Endometrial microvascular endothelial cells (primary cell): ENCODE data around the gene E2F2. TPM values are rescaled to one million over a fixed set of nuclear protein-coding genes. Genes with fewer than 3 reads are reported as not detected.
"Not testable (repeated sequence)": the region's sequence is repeated elsewhere in the genome, so short reads cannot be mapped to it uniquely, and the experiment has no call there.

ENCODE experiments used
- in situ Hi-C: cut with HindIII; loops from 2 replicates; pipeline ENCODE4 v1.10.0; 2017; ENCODE audit warnings: low sequenced_read_pairs, low pct_unique_long_range_greater_than_20kb; ENCODE audit errors: inconsistent ontology term
- total RNA-seq: library from RNA; depleted of rRNA; stranded (reverse); fragments of >200 nt; gene quantifications from one replicate; pipeline ENCODE4 v1.2.3, GENCODE V29; 2015; ENCODE audit errors: inconsistent ontology term

Gene E2F2
- total RNA-seq, 1 donor from 2014 or later: 2.1 TPM

DNA sequence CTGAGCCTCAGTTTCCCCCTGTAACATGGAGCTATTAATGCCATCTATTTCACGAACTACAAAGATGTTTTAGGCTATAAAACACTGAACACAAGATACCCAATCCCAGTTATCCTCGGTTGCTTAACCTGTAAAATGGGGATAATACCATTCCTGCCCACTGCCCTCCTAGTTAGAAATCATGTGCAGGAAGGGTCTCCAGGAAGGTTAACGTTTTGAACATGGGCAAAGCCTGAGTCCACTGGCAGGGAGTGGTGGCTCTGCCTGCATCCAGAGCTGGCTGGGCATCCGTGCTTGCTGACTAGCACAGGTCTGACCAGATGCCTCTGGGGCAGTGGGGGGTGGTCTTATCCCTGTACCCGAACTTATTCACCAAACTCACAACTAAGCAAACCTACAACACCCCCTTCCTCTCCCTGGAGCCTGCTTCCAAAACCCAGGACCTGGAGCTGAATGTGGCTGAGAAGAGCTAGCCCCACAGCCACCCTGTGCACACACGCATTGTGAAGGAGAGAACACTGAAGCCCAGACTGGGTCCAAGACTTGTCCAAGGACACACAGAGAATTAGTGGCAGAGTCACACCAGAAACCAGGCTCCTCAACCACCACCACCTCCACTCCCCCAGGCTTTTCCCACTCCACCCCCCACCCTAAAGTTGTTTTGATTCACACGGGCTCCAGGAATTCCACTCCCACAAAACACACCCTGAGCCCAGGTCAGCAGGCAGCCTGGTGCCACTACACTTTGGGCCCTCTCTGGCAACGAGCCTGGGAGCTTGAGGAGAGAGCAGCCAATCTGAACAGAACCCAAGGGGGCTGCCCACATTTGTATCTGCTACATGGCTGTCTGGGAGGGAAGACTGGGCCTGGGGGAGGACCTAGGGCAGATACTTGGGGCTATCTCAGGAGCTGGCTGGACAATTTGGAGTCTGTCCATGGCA, 1.6 kb downstream of the E2F2 start:
- in situ Hi-C loops: no loop called here

DNA sequence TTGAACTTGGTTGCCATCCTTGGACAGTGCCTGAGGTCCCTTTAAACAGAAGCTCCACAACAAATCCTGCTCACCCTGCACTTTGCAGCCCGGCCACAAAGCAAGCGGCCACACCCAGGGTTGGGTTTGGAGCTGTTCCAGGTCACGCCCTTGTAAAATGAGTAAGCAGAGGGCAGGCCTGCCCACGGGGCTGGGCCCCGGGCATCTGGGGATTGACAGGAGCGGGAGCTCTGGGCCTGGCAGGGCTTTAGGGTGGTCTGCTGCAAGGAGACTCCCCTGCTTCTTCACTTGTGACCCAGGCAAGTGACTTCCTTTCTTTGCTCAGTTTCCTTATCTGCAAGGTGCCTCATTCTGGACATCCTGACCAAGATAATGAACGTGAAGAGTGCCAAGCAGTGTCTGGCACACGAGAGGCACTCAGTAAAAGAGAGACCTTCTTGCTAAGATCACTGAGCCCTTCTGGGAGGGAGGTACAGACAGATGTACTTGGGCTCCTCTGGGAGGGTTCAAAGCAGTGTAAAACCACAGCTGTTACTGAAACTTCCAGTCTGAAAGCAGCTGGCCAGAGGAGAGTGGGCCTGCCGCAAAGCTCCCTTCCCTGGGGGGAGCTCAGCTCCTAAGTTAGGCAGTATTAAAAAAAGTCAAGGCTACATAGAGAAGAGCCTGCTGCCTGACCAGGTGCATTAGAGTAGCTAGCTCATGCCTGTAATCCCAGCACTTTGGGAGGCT, 2.6 kb downstream of the E2F2 start:
- in situ Hi-C loops: no loop called here

DNA sequence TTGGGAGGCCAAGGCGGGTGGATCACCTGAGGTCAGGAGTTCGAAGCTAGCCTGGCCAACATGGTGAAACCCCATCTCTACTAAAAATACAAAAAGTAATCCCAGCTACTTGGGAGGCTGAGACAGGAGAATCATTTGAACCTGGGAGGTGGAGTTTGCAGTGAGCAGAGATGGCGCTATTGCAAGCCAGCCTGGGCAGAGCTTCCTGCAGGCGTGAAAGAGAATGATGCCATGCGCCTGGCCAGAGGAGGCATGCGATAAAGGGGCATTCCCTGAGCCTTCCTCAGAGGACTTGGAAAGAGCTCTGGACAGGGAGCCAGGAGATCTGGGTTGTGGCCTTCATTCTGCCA, 3.2 kb downstream of the E2F2 start:
- in situ Hi-C loops: no loop called here

DNA sequence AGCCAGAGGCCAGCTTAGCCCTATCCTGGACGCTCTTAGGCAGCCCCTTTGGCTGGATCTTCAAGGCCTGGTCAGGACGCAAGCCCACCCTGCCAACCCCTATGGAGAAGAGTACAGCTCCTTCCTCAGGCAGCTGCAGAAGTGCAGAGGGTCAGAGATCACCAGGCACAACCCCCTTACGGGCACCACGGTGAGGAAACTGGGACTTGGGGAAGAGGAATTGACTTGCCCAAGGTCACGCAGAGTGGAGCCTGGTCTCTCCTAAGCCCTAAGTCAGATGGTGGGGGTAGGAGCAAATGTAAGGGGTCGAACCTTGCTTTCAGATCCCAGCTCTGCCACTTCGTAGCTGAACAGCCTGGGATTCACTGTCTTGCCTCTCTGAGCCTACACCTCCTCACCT, 3.7 kb downstream of the E2F2 start:
- in situ Hi-C loops: no loop called here

DNA sequence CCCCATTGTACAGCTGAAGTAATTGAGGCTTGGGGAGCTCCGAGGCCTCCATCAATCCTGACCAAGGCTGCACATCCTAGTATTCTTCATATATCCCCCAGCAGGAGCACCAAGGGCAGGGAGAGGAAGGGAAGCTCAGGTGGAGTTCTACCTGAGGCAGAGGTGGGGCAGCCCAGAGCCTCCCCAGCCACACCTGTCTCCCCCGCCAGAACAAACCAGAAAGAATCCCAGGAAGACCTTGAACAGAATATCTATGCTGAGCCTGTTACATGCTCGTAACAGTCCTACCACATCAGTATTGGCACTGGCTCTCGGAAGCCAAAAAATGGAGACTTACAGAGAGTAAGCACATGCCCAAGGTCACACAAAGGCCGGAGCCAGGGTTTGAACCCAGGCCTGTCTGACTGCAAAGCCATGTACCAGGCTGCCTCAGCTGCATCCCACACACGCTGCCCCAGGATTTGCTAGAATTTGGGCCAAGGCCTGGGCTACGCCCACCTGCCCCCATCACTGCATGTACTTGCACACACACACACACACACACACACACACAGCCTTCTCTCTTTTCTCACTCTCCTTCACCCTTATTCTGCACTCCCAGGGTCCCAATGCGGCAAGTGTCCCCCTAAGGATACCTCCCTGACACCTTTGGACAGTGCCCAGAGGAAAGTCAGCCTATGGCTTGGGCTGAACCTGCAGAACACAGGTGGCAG, 4.5 kb downstream of the E2F2 start:
- in situ Hi-C loops: no loop called here

DNA sequence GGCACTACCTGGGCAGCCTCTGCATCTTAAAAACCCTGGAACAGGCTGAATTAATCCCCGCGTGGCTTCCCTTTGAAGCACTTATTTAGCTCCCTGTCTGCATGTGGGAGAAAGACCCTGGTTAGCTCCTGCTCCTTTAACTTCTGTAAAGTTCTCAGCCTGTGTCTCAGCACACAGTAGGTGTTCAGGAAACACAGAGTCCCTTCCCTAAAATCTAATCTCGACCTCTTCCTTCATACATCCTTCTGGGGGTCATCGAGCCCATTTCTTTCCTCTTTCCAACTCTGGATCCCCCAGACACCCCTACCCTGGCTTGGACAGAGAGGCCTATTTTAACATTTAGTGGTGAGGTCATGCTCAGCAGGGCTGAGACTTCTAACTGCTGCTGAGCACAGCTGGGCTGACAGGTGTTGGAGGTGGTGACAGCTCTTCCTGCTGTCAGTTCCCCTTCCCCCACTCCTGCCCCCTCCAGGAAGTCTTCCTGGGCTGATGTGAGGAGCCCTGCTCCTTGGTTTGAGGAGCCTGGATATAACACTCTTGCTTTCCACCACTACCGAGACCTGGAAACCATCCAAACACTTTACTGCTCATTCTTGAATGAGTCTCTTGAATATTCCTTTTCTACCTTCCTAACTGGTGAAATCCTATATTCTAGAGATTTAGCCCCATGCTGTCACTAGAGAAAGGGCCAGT, 5.3 kb downstream of the E2F2 start:
- in situ Hi-C loops: no loop called here

DNA sequence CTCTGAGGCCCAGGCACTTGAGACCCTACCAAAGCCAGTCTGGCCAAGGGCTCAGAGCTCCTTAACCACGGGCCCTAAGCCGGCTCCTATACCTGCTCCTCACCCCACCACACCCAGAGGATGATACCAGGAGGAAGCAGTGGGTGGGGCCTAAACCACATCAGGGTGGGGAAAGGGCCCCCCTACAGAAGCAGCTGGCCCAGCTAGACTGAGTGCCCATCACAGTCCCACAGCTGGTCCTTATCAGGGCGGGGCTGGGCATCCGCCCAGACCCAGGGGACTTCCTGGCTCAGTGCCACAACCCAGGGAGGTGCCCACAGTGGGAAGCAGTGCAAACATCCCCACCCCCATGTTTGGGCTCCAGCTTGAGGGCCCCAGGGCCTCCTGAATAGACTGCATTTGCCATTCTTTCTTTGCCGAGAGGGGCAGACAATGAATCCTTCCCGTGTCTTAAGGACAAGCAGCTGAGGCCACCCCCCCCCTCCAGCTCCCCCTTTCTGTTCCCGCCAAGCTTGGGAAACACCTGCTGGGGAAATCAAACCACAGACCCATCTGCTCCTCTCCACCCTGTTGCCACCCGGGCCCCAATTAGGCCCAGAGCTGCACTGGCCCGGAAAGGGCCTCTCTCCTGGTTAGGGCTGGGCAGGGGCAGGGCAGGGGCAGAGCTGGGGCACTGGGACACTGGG, 6.2 kb downstream of the E2F2 start:
- in situ Hi-C loops: no loop called here

DNA sequence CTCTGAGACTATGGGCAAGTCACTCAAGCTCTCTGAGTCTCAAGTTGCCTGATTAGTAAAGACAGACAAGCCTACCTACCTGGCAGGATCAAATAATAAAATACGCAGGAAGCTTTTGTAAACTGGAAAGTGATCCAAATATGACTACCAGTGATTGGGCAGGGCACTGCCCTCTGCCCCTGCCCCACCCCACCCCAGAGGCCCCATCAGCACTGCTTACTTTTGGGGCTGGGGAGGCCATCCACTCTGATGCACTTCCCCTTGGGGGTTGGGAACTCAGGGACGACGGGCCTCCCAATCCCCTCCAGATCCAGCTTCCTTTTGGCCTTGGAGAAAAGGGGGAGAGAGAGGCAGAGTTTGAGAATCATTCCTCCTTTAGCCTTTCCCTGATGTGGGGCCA, 6.9 kb downstream of the E2F2 start:
- in situ Hi-C loops: no loop called here

DNA sequence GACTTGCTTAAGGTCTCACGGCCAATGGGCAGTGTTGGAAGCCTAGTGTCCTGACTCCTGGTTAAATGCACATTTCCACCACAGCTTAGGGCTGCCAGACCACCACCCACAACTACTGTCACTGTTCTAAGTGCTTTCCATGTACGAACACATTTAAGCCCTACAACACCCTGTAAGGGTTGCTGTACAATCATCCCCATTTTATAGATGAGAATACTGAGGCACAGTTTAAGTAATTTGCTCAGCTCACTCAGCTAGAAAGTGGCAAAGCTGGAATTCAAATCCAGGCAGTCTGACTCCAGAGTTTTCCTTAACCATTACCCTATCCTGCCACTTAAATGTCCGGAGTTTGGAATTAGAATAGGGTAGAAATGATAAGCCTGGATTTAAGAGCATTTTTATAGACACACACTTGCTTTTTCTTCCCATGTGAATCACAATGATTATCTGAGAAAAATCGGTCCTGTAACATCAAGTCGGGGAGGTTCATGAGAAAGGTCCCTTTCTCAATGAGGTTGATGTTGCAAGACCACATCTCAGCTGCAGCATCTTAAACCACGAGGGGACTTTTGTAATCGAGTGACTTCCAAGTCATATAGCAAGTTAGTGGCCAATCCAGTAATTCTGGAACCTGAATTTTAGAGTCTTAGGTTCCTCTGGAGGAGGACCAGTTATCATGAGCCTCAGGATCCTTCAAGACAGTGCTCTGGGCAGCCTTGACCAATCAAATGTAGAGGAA, 8.6 kb downstream of the E2F2 start:
- in situ Hi-C loops: no loop called here

DNA sequence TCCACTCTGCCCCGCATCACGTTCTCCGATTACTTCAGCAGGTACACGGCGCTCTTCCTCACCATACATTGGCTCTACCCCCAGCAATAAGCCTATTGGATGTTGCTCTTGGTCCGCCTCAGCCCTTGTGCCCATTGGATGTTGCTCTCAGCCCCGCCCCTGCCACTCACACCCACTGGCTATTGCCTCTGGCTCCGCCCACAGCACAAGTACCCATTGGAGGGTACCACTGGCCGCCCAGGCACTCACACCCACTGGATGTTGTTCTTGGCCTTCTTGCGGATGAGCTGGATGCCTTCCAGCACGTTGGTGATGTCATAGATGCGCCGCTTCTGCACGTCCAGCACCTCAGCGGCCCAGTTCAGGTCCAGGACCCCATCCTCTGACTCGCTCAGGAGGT, 9.4 kb downstream of the E2F2 start:
- in situ Hi-C loops: no loop called here

DNA sequence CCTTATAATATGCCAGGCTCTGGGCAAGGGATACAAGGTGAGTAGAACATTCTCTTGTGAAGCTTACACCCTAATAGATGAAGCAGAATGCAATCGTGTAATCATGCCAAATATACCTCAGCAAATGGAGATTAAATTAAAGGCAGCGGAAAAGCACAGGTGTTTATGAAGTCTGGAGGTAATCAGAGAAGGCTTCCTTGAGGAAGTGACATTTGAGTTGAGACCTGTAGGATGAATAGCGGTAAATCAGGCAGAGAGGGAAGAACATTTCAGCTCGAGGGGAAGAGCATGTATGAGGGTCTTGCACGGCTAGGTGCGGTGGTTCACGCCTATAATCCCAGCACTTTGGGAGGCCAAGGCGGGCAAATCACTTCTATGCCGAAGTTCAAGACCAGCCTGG, 13.5 kb downstream of the E2F2 start:
- in situ Hi-C loops: no loop called here

DNA sequence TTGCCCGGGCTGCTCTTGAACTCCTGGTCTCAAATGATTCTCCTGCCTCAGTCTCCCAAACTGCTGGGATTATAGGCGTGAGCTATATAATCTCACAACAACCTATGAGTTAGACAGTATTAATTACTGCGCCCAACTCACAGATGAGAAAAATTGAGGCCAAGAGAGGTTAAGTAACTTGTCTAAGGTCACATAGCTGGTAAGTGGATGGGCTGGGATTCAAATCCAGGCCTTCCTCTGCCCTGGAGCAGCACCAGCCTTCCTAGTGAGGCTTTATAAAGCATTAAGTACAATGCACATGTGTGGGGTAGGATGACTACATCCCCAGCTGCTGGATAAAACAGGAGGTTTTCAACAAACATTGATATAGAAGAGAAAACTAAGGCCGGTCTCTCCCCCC, 15.1 kb downstream of the E2F2 start:
- in situ Hi-C loops: no loop called here

DNA sequence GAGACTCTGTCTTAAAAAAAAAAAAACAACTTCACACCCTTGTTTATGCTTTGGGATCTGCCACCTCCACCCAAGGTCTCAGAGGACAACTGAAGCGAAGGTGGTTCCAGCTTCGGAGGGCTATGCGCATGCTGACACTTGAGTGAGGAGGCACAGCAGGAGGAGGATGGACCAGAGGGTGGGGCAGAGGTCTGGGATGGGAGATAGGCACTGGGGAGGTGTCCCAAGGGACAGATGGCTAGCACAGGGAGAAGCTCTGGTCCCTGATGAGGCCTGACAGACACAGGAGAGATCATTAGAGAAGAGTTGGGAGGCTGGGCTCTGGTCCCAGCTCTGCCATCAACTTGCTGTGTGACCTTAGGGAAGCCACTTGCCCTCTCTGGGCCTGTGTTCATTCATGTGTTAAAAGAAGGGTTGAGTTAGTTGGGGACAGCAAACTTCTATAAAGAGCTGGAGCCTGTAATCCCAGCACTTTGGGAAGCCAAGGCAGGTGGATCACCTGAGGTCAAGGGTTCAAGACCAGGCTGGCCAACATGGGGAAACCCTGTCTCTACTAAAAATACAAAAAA, 16.8 kb downstream of the E2F2 start:
- in situ Hi-C loops: no loop called here

DNA sequence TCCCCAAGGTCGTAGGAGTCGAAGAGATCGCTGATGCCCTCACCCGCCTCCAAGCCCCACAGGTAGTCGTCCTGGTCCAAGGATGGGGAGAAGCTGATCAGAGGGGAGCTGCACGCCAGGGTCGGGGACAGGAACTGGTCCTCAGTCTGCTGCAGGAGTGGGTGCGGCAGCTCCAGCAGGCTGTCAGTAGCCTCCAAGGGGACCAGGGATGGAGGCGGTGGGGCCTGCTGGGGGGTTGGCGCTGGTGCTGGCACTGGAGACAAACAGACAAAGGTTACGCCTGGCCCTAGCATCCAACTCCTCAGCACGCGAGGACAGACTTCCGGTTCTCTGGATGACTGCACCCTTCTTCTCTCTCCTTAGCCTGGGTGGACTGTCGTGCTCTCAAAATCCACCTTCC, 21.1 kb downstream of the E2F2 start:
- in situ Hi-C loops: no loop called here

DNA sequence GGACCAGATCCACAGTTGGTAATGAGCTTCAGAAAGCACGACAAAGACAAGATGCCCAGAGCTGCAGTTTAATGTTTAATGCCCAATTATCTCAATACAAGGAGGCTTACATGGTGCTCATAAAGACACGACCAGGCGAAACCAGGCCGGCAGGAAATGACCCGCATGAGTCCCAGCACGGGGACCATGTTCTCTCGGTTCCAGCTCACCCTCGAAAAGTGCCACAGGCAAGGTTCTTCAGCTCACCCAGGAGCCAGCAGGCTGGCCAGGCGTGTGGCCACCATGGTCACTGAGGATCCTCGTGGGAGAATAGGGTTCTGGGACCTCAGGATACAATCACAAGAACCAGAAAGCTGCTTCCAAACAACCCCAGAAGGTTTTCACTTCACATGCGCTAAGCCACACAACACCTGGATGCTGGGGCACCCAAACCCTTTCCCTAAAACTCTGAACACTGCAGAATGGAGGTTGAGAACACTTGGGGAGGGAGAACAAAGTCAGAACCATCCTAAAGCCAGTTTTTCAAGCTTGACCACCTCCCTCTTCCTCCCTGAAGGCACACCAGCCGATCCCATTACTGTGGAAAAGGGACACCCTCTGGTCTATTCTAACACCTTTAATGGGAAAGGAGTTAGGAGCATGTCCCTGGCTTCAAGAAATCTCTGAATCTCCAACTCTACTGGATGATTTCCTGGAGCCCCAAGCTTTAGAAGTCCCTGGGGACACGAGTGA, 24.5 kb downstream of the E2F2 start:
- in situ Hi-C loops: no loop called here

DNA sequence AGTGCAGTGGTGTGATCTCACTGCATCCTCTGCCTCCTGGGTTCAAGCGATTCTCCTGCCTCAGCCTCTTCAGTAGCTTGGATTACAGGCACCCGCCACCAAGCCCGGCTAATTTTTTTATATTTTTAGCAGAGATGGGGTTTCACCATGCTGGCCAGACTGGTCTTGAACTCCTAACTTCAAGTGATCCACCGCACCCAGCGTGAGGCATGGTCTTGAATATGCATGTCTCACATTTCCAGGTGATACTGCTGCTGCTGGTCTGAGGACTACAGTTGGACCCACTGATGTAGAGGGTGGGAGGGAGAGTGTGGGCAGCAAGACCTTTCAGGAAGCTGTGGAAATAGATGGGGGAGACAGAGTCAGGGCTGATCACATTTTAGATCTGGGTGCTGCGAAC, 25.2 kb downstream of the E2F2 start:
- in situ Hi-C loops: no loop called here

DNA sequence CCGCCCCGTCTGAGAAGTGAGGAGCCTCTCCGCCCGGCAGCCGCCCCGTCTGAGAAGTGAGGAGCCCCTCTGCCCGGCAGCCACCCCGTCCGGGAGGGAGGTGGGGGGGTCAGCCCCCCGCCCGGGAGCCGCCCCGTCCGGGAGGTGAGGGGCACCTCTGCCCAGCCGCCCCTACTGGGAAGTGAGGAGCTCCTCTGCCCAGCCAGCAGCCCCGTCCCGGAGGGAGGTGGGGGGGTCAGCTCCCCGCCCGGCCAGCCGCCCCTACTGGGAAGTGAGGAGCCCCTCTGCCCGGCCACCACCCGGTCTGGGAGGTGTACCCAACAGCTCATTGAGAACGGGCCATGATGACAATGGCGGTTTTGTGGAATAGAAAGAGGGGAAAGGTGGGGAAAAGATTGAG, 26.9 kb downstream of the E2F2 start:
- in situ Hi-C loops: not testable (repeated sequence)
